IMR-90 (cell line): Measurements from ENCODE around the gene BRD4.

ENCODE experiments used
- CHD1 ChIP-seq: IDR thresholded peaks from 2 replicates; pipeline ENCODE4 v1.6.1; 2012; ENCODE audit warnings: low read depth, low read length, improper control_type of control experiment
- FOS ChIP-seq: fragments of 150-350 bp; IDR thresholded peaks from 2 replicates; pipeline ENCODE4 v1.6.1; 2016; ENCODE audit warnings: low read depth, low read length
- MAZ ChIP-seq: IDR thresholded peaks from 2 replicates; pipeline ENCODE4 v1.6.1; 2012; ENCODE audit warnings: low read depth, mild to moderate bottlenecking, low read length, improper control_type of control experiment, moderate library complexity, borderline replicate concordance
- MXI1 ChIP-seq: IDR thresholded peaks from 2 replicates; pipeline ENCODE4 v1.6.1; 2012; ENCODE audit warnings: low read depth, mild to moderate bottlenecking, low read length, moderate library complexity, borderline replicate concordance
- POLR2A ChIP-seq: IDR thresholded peaks from 2 replicates; pipeline ENCODE4 v1.6.1; 2012; ENCODE audit warnings: mild to moderate bottlenecking, low read depth, low read length
- RAD21 ChIP-seq: IDR thresholded peaks from 2 replicates; pipeline ENCODE4 v1.6.1; 2012; ENCODE audit warnings: low read length, improper control_type of control experiment
- RFX5 ChIP-seq: IDR thresholded peaks from 2 replicates; pipeline ENCODE4 v1.8.0; 2012; ENCODE audit warnings: low read depth, mild to moderate bottlenecking, low read length, moderate library complexity
- USF2 ChIP-seq: fragments of 150-350 bp; IDR thresholded peaks from 2 replicates; pipeline ENCODE4 v1.6.1; 2017; ENCODE audit warnings: mild to moderate bottlenecking, antibody characterized with exemption, low read length, low read depth
- TF ChIP-seq, protein P1 (sequence below): conservative IDR thresholded peaks from 2 replicates; pipeline ENCODE4 v1.5.1; 2012; ENCODE audit warnings: mild to moderate bottlenecking, low read depth, low read length, improper control_type of control experiment

DNA sequence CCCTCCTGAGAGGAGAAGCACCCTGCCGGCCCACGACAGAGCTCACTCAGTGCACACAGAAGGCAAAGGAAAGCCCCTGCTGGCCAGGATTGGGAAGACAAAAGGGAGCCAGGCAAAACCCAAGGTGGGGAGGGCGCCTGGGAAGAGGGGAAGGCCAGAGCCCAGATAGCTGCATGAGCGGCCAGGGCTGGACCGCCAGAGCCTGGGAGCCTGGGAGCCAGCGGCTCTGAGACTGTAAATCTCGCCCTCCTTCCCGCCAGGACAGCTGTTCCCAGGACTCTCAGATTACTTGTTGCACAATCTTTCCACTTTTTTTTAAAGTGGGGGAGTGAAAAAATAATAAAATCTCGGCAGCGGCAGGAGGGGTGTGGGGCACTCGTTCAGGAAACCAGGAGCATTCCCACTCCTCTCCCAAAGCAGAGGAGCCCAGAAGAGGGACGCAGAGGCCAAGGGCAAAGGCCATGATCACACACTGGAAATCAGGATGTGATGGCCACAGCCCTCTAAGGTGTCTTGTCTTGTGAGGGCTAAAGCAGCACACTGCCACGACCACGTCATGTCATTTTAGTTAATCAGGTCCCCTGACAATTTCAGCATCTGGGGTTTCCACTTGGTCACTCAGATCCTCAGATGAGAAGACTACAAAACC is 80.5 kb downstream of the BRD4 start:
- no peak; the same call in none of the 2 replicates for TF ChIP-seq POLR2A
- no peak for TF ChIP-seq MXI1
- TF ChIP-seq, protein P1, sequence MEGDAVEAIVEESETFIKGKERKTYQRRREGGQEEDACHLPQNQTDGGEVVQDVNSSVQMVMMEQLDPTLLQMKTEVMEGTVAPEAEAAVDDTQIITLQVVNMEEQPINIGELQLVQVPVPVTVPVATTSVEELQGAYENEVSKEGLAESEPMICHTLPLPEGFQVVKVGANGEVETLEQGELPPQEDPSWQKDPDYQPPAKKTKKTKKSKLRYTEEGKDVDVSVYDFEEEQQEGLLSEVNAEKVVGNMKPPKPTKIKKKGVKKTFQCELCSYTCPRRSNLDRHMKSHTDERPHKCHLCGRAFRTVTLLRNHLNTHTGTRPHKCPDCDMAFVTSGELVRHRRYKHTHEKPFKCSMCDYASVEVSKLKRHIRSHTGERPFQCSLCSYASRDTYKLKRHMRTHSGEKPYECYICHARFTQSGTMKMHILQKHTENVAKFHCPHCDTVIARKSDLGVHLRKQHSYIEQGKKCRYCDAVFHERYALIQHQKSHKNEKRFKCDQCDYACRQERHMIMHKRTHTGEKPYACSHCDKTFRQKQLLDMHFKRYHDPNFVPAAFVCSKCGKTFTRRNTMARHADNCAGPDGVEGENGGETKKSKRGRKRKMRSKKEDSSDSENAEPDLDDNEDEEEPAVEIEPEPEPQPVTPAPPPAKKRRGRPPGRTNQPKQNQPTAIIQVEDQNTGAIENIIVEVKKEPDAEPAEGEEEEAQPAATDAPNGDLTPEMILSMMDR, result peak; percentile 65
- peak; percentile 16 for TF ChIP-seq CHD1
- peak; percentile 14; the same call in 1 of the 2 replicates for TF ChIP-seq FOS
- TF ChIP-seq RAD21, result peak; percentile 56
- no peak for TF ChIP-seq USF2
- peak; percentile 95 for TF ChIP-seq MAZ
- TF ChIP-seq RFX5, result no peak
